Natural killer cell treated with Interleukin-12 subunit alpha and Interleukin-12 subunit beta and Interleukin-15 and Interleukin-18, amount 100 ng/mL, for 72 hours (primary cell): ENCODE measurements around the gene TRAPPC12. TPM values are rescaled to one million over a fixed set of nuclear protein-coding genes. Genes with fewer than 3 reads are reported as not detected.

Experiments
- ATAC-seq, 2 donors: fragments of 150-1000 bp; cut with Tn5 transposase in 1 of 2; sonication (Bioruptor Pico), chemical (Tn5 transposase) in 1 of 2; 2 replicates each; pipeline ENCODE4 v1.10.0; 2021
- DNase-seq: peaks from one replicate; pipeline ENCODE4 v3.0.0; 2022; ENCODE audit warnings: low spot score
- H3K27ac Mint-ChIP-seq, 2 donors: 1 replicate in 1 of 2; 2 replicates in 1 of 2; pipeline ENCODE4 v1.8.0; 2022; ENCODE audit warnings: mixed read lengths in 2 of 2, mild to moderate bottlenecking in 1 of 2, moderate library complexity in 1 of 2
- H3K27me3 Mint-ChIP-seq, 2 donors: 1 replicate in 1 of 2; 2 replicates in 1 of 2; pipeline ENCODE4 v1.8.0; 2022; ENCODE audit warnings: mixed read lengths in 2 of 2
- H3K36me3 Mint-ChIP-seq: one replicate; pipeline ENCODE4 v1.8.0; 2022; ENCODE audit warnings: mixed read lengths
- H3K4me1 Mint-ChIP-seq, 2 donors: 1 replicate in 1 of 2; 2 replicates in 1 of 2; pipeline ENCODE4 v1.8.0; 2022; ENCODE audit warnings: low read depth in 2 of 2, mixed read lengths in 2 of 2, mild to moderate bottlenecking in 1 of 2
- H3K4me3 Mint-ChIP-seq: one replicate; pipeline ENCODE4 v1.8.0; 2022; ENCODE audit warnings: mixed read lengths
- H3K9me3 Mint-ChIP-seq: 2 replicates; pipeline ENCODE4 v1.8.0; 2022; ENCODE audit warnings: mixed read lengths
- total RNA-seq, 2 donors: library from RNA; stranded (reverse); gene quantifications; one replicate each; pipeline ENCODE4 v1.2.3, GENCODE V29; 2022

TRAPPC12 gene
- total RNA-seq, 2 donors from 2014 or later, result 93.2 to 155 TPM

DNA sequence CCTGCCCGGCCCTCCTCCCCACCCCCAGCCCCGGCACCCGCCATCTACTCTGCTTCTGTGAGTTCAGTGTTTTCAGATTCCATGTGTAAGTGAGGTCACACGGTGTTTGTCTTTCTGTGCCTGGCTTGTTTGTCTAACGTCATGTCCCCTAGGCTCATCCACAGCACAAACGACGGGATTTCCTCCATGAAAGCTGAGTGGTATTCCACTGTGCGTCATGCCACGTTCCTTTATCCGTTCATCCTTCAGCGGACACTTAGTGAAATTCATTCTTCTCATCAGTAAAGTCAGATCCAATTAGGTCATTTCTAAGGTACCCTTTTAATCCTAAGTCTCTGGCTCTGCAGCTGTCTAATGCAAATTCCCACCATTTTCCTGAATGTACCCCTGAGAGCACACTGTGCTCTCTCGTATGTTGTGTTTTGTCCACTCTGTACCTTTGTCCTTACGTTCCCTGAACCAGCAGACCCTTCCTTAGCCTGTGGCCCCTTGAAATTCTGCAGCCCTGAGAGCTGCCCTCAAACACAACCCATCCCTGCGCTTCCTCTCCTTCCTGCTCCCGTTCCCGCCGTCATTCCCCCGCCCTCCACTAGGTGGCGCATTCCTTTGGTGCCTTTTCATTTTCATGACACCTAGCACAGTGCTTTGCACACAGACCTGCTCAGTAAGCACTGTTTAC lies 44.1 kb downstream of the TRAPPC12 start:
- Mint-ChIP-seq H3K9me3 (no peaks in the 10 kb centered on the region), H3K27me3 (no peaks in the 10 kb centered on the region), H3K27ac (peak overlapping the region in 1 of 2 donors; percentile 39), H3K4me3 (no peak overlapping the region), H3K36me3 (peaks cover 14% of the 10 kb centered on the region), H3K4me1 (peaks cover 7 to 10% of the 10 kb centered on the region in 2 donors)
- ATAC-seq, result peak; percentile 62 to 64
- DNase-seq, result peak; percentile 78

DNA sequence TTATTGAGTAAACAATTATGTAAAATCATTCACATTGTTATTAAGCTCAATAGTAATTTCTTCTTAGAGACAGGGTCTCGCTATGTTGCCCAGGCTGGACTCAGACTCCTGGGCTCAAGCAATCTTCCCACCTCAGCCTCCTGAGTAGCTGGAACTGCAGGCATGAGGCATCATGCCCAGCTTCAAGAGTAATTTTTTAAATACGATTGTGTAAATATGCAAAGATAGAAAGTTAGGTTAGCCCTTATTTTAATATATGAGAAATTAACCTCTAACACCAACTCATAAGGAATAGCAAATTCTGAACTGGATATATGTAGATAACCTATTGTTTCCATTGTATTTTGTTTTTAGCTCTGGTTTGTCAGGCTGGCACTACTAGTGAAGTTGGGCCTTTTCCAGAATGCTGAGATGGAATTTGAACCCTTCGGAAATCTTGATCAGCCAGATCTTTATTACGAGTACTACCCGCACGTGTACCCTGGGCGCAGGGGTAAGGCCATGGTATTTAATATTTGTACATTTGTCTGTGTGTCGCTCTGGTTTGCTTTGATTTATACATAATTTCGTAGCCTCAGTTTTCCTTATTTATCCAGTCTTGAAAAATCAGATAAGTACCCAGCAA lies 44.8 kb downstream of the TRAPPC12 start:
- Mint-ChIP-seq H3K27ac (peak overlapping the region in 1 of 2 donors; percentile 39), H3K27me3 (no peaks in the 10 kb centered on the region), H3K9me3 (no peaks in the 10 kb centered on the region), H3K4me3 (no peak overlapping the region), H3K4me1 (peaks cover 4 to 7% of the 10 kb centered on the region in 2 donors), H3K36me3 (peaks cover 18% of the 10 kb centered on the region)
- no peak for ATAC-seq
- DNase-seq, result no peak

DNA sequence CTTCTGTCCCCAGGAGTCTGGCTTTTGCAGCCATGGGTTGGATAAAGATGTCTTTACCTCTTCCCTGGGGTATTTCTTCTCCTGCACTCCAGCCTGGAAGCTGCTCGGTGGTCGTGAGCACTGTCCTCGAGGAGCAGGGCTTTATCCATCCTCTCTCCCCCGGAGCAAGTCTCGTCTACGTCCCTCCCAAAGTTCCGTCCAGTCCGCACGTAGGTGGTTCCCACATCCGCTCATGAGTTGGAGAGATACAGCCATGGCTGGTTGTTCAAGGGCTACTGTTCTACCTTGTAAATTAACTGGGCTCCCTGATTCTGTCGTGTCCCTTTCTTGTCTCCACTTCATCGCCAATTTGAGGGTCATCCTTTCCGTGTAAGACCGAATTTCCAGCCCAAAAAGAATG lies 47.1 kb downstream of the TRAPPC12 start:
- Mint-ChIP-seq H3K36me3 (peaks cover 18% of the 10 kb centered on the region), H3K4me3 (no peak overlapping the region), H3K9me3 (no peaks in the 10 kb centered on the region), H3K4me1 (peaks cover 4 to 7% of the 10 kb centered on the region in 2 donors), H3K27me3 (no peaks in the 10 kb centered on the region), H3K27ac (no peak overlapping the region)
- DNase-seq, result no peak
- no peak for ATAC-seq

DNA sequence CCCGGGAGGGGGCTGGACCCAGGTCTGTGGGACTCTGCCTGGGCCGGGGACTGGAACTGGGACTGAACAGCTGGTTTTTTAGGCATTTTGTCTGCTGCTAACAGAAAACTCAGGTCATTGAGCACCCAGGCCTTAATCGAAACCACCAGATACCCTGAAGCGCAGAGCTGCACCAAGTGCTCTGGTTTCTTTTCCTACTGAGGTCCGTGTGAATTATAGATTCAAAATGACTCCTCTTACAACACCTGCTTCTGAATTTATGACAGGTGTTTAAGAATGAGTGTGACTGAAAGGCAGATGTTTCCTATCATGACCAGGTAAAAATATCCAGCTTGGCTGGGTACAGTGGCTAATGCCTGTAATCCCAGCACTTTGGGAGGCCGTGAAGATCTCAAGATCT lies 47.8 kb downstream of the TRAPPC12 start:
- Mint-ChIP-seq H3K9me3 (no peaks in the 10 kb centered on the region), H3K4me1 (peaks cover 4 to 8% of the 10 kb centered on the region in 2 donors), H3K4me3 (no peak overlapping the region), H3K27ac (no peak overlapping the region), H3K27me3 (no peaks in the 10 kb centered on the region), H3K36me3 (peaks cover 20% of the 10 kb centered on the region)
- DNase-seq (no peak), ATAC-seq (no peak)

DNA sequence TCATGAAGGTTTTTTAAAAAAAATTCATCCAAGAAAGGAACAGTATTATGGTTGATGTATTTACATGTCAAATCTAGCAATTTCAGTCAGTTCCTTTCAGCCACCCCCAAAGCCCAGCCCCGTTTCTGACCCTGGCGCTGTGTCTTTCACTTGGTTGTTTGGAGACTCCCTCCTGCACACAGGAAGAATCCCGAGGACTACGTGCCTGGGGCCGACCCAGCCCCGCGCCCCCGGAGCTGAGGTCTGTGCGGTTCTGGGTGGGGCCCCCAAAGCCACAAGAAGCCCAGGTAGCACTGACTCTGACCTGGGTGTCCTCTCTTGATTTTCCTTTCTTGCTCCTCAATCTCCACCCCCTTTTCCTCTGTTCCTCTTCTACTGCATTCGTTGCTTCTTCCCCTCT lies 49.1 kb downstream of the TRAPPC12 start:
- Mint-ChIP-seq H3K27ac (no peak overlapping the region), H3K4me1 (peaks cover 4 to 10% of the 10 kb centered on the region in 2 donors), H3K36me3 (peaks cover 15% of the 10 kb centered on the region), H3K4me3 (no peak overlapping the region), H3K9me3 (no peaks in the 10 kb centered on the region), H3K27me3 (no peaks in the 10 kb centered on the region)
- DNase-seq (no peak), ATAC-seq (no peak)

DNA sequence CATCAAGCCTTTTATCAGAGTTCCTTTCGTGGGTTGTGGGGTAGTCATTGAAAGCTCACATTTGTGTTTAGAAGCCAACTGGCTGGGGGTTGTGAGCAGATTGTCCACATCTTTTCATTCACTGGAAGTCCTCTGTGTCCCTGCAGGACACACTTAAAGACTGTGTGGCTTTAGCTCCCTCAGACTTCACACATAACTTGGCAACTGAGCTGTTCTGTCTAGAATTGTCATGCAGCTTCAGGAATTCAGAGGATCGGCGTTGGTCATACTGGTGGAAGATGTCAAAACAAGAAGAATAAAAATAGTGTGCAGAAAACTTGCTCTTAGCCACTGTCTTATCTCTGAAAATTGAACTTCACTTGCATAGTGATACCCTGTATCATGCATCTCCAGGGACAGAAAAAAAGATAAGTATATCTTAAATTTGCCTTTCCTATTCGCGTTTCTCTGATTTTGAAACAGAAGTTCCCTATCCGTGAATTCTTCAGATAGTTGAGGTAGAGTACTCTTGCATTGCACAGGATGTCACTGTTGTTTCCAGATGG lies 49.6 kb downstream of the TRAPPC12 start:
- Mint-ChIP-seq H3K27me3 (no peaks in the 10 kb centered on the region), H3K4me3 (no peak overlapping the region), H3K36me3 (peaks cover 9% of the 10 kb centered on the region), H3K4me1 (peaks cover 0 to 4% of the 10 kb centered on the region in 2 donors), H3K27ac (no peak overlapping the region), H3K9me3 (no peaks in the 10 kb centered on the region)
- ATAC-seq (no peak), DNase-seq (no peak)

DNA sequence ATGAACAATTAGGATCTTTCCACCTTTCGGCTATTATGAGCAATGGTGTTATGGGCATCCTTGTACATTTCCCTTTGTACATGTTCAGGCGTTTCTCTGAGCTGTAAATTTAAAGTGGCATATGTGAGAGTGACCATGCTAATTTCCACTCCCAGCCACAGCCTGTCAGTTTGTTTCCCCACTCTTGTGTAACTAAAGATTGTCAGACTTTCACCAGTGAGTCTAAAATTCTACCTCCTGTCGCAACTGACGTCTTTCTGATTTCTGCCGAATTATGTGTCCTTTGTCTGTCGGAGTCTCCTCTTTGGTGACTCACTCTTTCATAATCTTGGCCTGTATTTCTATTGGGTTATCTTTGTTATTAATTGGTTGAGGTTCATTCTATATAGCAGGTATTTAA lies 50.7 kb downstream of the TRAPPC12 start:
- Mint-ChIP-seq H3K4me1 (peaks cover 0 to 4% of the 10 kb centered on the region in 2 donors), H3K9me3 (no peaks in the 10 kb centered on the region), H3K27ac (no peak overlapping the region), H3K27me3 (no peaks in the 10 kb centered on the region), H3K36me3 (peaks cover 13% of the 10 kb centered on the region), H3K4me3 (no peak overlapping the region)
- ATAC-seq (no peak), DNase-seq (no peak)

DNA sequence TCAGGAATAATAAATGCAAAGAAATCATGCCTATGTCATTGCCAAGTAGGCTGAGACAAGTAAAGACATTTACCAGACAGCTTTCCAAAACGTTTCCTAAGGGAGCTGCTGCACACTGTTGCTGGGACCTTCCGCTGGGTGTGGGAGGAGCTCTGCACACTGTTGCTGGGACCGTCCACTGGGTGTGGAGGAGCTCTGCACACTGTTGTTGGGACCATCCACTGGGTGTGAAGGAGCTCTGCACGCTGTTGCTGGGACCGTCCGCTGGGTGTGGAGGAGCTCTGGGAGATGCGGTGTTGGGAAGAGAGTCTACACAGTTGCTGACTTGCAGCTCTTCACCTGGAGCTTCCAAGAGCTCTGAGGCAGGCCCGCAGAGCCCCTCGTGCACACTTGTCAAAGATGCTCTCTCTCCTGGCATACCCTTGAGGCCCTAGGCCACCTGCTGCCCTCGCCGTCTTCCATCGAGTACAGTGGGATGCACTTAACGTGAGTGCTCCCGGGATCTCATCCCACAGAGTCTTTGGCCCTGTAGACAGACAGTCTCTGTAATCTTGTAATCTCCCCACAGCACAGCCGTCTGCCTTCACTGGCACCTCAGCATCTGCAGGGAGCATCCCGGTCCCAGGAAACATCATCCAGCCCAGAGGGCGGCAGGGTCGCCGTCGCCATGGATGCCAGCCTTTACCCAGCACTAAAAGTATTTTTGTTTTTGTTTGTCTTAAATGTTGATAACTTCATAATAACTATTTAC lies 51.4 kb downstream of the TRAPPC12 start:
- H3K27me3 Mint-ChIP-seq, result no peaks in the 10 kb centered on the region
- ATAC-seq, result no peak

DNA sequence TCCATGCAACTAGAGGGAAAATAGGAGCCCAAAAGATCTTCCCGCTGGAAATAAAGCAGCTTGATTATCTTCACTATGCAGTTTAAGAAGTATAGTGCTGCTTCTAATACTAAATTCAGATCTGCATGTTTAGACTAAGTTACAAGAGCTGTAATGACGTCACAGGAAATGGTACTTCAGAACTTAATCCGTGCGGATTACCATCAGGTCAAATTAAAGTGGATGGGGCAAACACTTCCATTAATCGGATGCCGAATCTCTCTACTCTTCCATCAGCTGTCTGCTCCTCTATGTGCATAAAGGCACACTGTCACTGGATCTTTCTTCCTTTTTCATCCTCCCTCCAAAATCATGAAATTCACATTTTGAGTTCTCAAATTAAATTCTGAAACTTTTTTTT lies 52.6 kb downstream of the TRAPPC12 start:
- ATAC-seq, result no peak
- H3K4me3 Mint-ChIP-seq, result no peak overlapping the region
- no peak for DNase-seq
- peaks cover 13% of the 10 kb centered on the region for H3K36me3 Mint-ChIP-seq
- H3K9me3 Mint-ChIP-seq, result no peaks in the 10 kb centered on the region
- no peak overlapping the region for H3K27ac Mint-ChIP-seq
- peaks cover 0 to 4% of the 10 kb centered on the region in 2 donors for H3K4me1 Mint-ChIP-seq
- no peaks in the 10 kb centered on the region for H3K27me3 Mint-ChIP-seq

More for the DNA sequence above, 51.4 kb downstream of the TRAPPC12 start:
- peaks cover 0 to 4% of the 10 kb centered on the region in 2 donors for H3K4me1 Mint-ChIP-seq
- H3K4me3 Mint-ChIP-seq, result no peak overlapping the region
- H3K9me3 Mint-ChIP-seq, result no peaks in the 10 kb centered on the region
- H3K36me3 Mint-ChIP-seq, result peaks cover 13% of the 10 kb centered on the region
- DNase-seq, result no peak
- H3K27ac Mint-ChIP-seq, result no peak overlapping the region

DNA sequence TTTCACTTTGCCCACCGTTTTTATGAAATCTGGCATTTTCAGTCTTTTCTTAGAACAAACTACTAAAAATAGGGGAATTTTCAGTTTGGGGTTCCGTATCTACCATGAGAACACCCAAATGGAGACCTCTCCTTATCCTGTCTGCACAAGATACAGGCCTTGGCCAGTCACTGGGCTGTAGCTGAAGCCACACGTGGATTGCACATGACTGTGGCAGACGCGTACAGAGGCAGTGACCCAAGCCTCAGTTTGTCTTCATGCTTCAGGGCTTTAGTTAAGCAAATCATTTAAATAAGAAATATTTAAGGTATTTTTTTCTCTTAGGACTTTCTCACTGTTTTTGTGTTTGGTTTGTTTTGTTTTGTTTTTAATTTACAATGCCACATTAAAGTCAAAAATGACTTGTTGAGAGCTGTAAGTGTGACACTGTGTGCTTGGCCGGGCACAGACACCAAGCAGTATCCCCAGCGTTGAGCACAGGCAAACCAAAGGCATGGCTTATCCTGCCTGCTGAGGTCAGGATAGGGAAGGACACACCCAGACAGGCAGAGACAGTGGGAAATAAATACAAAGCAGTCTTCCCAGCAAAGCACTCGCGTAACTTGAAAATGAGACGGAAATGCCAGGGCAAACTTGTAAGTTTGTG lies 53.3 kb downstream of the TRAPPC12 start:
- no peak for ATAC-seq
- Mint-ChIP-seq H3K9me3 (no peaks in the 10 kb centered on the region), H3K36me3 (peaks cover 13% of the 10 kb centered on the region), H3K27me3 (no peaks in the 10 kb centered on the region), H3K4me1 (peaks cover 0 to 4% of the 10 kb centered on the region in 2 donors), H3K4me3 (no peak overlapping the region), H3K27ac (no peak overlapping the region)
- DNase-seq, result no peak

DNA sequence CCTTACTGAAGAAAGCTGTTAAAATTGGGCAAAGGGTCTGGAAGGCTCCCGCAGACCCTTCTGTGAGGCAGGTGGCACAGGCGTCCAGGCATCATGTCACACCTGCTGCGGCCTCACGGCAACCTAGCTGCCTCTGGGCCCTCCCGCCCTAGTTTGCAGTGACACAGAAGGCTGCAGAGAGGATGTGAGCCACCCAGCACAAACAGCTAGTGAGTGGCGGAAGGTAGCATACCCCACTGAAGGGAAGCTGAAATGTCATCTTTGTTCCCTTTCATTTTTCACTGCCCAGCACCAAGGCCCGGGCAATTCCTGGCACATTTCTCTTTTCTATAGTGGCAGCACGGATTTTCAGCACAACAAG lies 53.8 kb downstream of the TRAPPC12 start:
- H3K27me3 Mint-ChIP-seq, result no peaks in the 10 kb centered on the region

DNA sequence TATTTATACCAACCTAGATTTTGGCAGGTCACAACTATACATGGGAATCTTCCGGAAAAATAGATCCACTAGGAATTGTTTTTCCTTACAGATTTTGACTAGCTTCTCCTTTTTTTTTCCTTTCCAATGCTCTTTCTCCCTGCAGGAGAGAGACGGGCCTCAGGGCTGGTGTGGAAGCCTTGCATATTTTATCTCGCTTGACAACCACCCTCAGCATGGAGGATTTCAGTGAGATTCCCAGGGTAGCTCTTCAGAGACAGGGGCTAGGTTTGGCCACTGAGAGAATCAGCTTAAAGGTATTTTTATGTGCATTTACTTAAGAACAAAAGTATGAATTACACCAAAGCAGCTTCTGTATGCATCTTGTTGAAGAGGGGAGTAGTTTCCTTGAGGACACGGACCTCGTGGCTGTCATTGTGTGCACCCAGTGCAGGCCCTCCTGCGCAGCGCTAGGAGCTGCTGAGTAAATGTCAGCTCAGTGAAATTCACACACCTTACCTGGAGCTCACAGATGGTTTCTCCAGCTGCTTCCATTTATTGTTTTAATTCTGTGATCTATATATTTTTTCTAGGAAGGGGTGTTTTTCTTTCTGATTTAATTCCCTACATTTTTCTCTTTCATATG lies 54.4 kb downstream of the TRAPPC12 start:
- no peaks in the 10 kb centered on the region for H3K9me3 Mint-ChIP-seq
- H3K36me3 Mint-ChIP-seq, result peaks cover 11% of the 10 kb centered on the region
- peaks cover 0 to 4% of the 10 kb centered on the region in 2 donors for H3K4me1 Mint-ChIP-seq
- no peak overlapping the region for H3K4me3 Mint-ChIP-seq
- no peak overlapping the region for H3K27ac Mint-ChIP-seq
- no peak for ATAC-seq
- H3K27me3 Mint-ChIP-seq, result no peaks in the 10 kb centered on the region
- no peak for DNase-seq

More for the DNA sequence above, 53.8 kb downstream of the TRAPPC12 start:
- H3K27ac Mint-ChIP-seq, result no peak overlapping the region
- no peak for ATAC-seq
- H3K9me3 Mint-ChIP-seq, result no peaks in the 10 kb centered on the region
- peaks cover 0 to 4% of the 10 kb centered on the region in 2 donors for H3K4me1 Mint-ChIP-seq
- no peak for DNase-seq
- H3K4me3 Mint-ChIP-seq, result no peak overlapping the region
- peaks cover 13% of the 10 kb centered on the region for H3K36me3 Mint-ChIP-seq

DNA sequence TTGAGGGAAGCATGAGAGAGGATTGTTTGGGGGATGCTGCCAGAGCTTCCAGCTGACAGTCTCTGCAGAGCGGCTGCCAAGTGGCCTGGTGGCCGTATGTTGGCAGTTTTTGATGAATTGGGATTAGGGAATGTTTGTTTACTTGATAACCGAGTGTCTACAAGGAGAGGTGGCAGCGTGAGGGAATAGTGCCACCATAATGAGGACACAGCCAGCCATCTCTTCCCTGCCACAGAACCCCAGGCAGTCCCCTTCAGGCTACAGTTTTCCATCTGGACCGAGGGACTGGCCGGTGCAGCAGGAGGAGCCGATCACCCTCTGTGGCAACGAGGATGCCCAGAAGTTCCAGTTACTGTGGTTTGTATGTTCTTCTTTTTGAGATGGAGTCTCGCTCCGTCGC lies 55.2 kb downstream of the TRAPPC12 start:
- H3K36me3 Mint-ChIP-seq, result peaks cover 9% of the 10 kb centered on the region
- DNase-seq (no peak), ATAC-seq (no peak)
- H3K4me3 Mint-ChIP-seq, result no peak overlapping the region
- no peaks in the 10 kb centered on the region for H3K9me3 Mint-ChIP-seq
- H3K4me1 Mint-ChIP-seq, result peaks cover 0 to 7% of the 10 kb centered on the region in 2 donors
- no peak overlapping the region for H3K27ac Mint-ChIP-seq
- no peaks in the 10 kb centered on the region for H3K27me3 Mint-ChIP-seq
